Nasal cavity respiratory epithelium epithelial cell of viscerocranial mucosa (primary cell): Measurements from ENCODE around the gene RHCE. TPM values are rescaled to one million over a fixed set of nuclear protein-coding genes. Genes with fewer than 3 reads are reported as not detected.

Experiments
- total RNA-seq: library from RNA; depleted of rRNA; stranded (reverse); fragments of >200 nt; gene quantifications from 2 replicates; pipeline ENCODE4 v1.2.3, GENCODE V29; 2014

The RHCE gene
- total RNA-seq, result 0.43 and 1.7 TPM in 2 replicates

GRCh38 chr1:25420715-25421114 is at the start of gene RHCE:
TSS of gene RHCE (minus strand) at chr1:25420825. CDS start at chr1:25420786, 39 bp downstream.

GRCh38 chr1:25430073-25430966 is 9.7 kb upstream of the RHCE start, which contains the start of gene MACO1:
TSS of gene MACO1 (plus strand) at chr1:25430897. CDS start at chr1:25431099, 202 bp downstream.

GRCh38 chr1:25338188-25338981 is 82.2 kb downstream of the RHCE start, which contains the start of gene TMEM50A:
TSS of gene TMEM50A (plus strand) at chr1:25338334. CDS start at chr1:25340487, 2,153 bp downstream.

Other genes starting within 250 kb of the RHCE start
- 35.4 and 35.9 TPM in 2 replicates for gene SYF2, start 188.3 kb downstream of the RHCE start, total RNA-seq
- gene RSRP1, start 173.4 kb downstream of the RHCE start, total RNA-seq, result 65.6 and 88.9 TPM in 2 replicates
- gene RHD, start 148.3 kb downstream of the RHCE start, total RNA-seq, result not detected in 2 replicates
- gene TMEM50A, start 82.5 kb downstream of the RHCE start, total RNA-seq, result 90.3 and 122 TPM in 2 replicates
- 16.4 and 20.8 TPM in 2 replicates for gene MACO1, start 10.1 kb upstream of the RHCE start, total RNA-seq
- gene LDLRAP1, start 122.8 kb upstream of the RHCE start, total RNA-seq, result 15.7 and 36.0 TPM in 2 replicates
- 0.34 and 1.9 TPM in 2 replicates for gene MAN1C1, start 196.0 kb upstream of the RHCE start, total RNA-seq